IMR-90 (cell line): ENCODE results near the gene SCGB2A2. TPM values are rescaled to one million over a fixed set of nuclear protein-coding genes. Genes with fewer than 3 reads are reported as not detected.

Source experiments
- ATAC-seq: fragments of 200-7000 bp; cut with Tn5 transposase; 2 replicates; pipeline ENCODE4 v1.9.1; 2020; ENCODE audit warnings: low read depth, mild to moderate bottlenecking, moderate library complexity
- BruUV-seq: library from RNA; stranded (reverse); fragments of 400-500 nt; replicated peaks from 2 replicates; lab custom pipeline; 2021; lab: Mats Ljungman, UMichigan
- CTCF ChIA-PET: fragments of 300-600 bp; formaldehyde crosslinking; extraction: SDS; loops from one replicate; lab custom pipeline; 2021; ENCODE audit warnings: antibody characterized with exemption; lab: Yijun Ruan, JAX
- POLR2A ChIA-PET: fragments of 300-600 bp; sonication (Branson Sonifier 250); formaldehyde crosslinking; loops from one replicate; lab custom pipeline; 2022; ENCODE audit warnings: antibody characterized with exemption; ENCODE audit not compliant: unreplicated experiment; lab: Charles Lee
- DNase-seq: peaks from one replicate; pipeline ENCODE4 v3.0.0; 2013
- H2AFZ ChIP-seq: replicated peaks from 2 replicates; pipeline ENCODE3; 2013; ENCODE audit warnings: low read length, mild to moderate bottlenecking; ENCODE audit not compliant: poor library complexity
- H2AK5ac ChIP-seq: 2 replicates; pipeline ENCODE4 v1.6.1; 2013; ENCODE audit warnings: low read depth, low read length, inconsistent platforms
- H2AK9ac ChIP-seq: replicated peaks from 2 replicates; pipeline ENCODE3; 2013; ENCODE audit warnings: mild to moderate bottlenecking, low read depth, low read length, moderate library complexity; ENCODE audit not compliant: poor library complexity
- H2BK120ac ChIP-seq: 2 replicates; pipeline ENCODE4 v1.6.1; 2013; ENCODE audit warnings: low read depth, low read length, inconsistent platforms
- H2BK15ac ChIP-seq: 3 replicates; pipeline ENCODE4 v1.6.1; 2013; ENCODE audit warnings: low read depth, low read length, inconsistent platforms
- H2BK20ac ChIP-seq: 2 replicates; pipeline ENCODE4 v1.6.1; 2013; ENCODE audit warnings: low read depth, mild to moderate bottlenecking, inconsistent platforms, low read length, moderate library complexity
- H2BK5ac ChIP-seq: 2 replicates; pipeline ENCODE4 v1.6.1; 2013; ENCODE audit warnings: mild to moderate bottlenecking, low read depth, low read length, inconsistent platforms; ENCODE audit not compliant: poor library complexity, severe bottlenecking
- H3K14ac ChIP-seq: replicated peaks from 2 replicates; pipeline ENCODE4 v1.6.1; 2013; ENCODE audit warnings: low read depth, low read length, inconsistent platforms
- H3K18ac ChIP-seq: 2 replicates; pipeline ENCODE4 v1.6.1; 2013; ENCODE audit warnings: low read depth, low read length, control low read depth
- H3K23ac ChIP-seq: 2 replicates; pipeline ENCODE4 v1.6.1; 2013; ENCODE audit warnings: low read depth, low read length, inconsistent platforms
- H3K27ac ChIP-seq: 2 replicates; pipeline ENCODE4 v1.5.1; 2013; ENCODE audit warnings: mild to moderate bottlenecking, control low read depth, low read length; ENCODE audit not compliant: insufficient read depth
- H3K27me3 ChIP-seq: 2 replicates; pipeline ENCODE4 v1.6.1; 2013; ENCODE audit warnings: low read length; ENCODE audit not compliant: control insufficient read depth, insufficient read depth
- H3K36me3 ChIP-seq: 2 replicates; pipeline ENCODE4 v1.6.1; 2013; ENCODE audit warnings: low read length, mixed read lengths; ENCODE audit not compliant: control insufficient read depth, insufficient read depth
- H3K4ac ChIP-seq: 2 replicates; pipeline ENCODE4 v1.6.1; 2013; ENCODE audit warnings: low read depth, low read length, inconsistent platforms
- H3K4me1 ChIP-seq: 2 replicates; pipeline ENCODE4 v1.6.1; 2013; ENCODE audit warnings: low read length, mixed read lengths; ENCODE audit not compliant: control insufficient read depth, insufficient read depth
- H3K4me2 ChIP-seq: 2 replicates; pipeline ENCODE4 v1.6.1; 2013; ENCODE audit warnings: low read depth, mild to moderate bottlenecking, control low read depth, low read length, moderate library complexity
- H3K4me3 ChIP-seq: 2 replicates; pipeline ENCODE4 v1.5.1; 2013; ENCODE audit warnings: low read depth, mild to moderate bottlenecking, control low read depth, low read length, moderate library complexity; ENCODE audit not compliant: insufficient read depth
- H3K56ac ChIP-seq: 2 replicates; pipeline ENCODE4 v1.6.1; 2013; ENCODE audit warnings: low read length, inconsistent platforms; ENCODE audit not compliant: insufficient read depth; ENCODE audit errors: extremely low read depth
- H3K79me1 ChIP-seq, 2 experiments: 2 replicates each; pipeline ENCODE4 v1.6.1; 2013; ENCODE audit warnings: low read length in 2 of 2, inconsistent platforms in 1 of 2, low read depth in 1 of 2
- H3K9ac ChIP-seq: 2 replicates; pipeline ENCODE4 v1.6.1; 2013; ENCODE audit warnings: low read depth, low read length, control low read depth
- H3K9me1 ChIP-seq: 2 replicates; pipeline ENCODE4 v1.6.1; 2013; ENCODE audit warnings: low read length, inconsistent platforms; ENCODE audit not compliant: insufficient read depth
- H3K9me3 ChIP-seq: 2 replicates; pipeline ENCODE4 v1.6.1; 2013; ENCODE audit warnings: low read length; ENCODE audit not compliant: control insufficient read depth, insufficient read depth
- H4K20me1 ChIP-seq: 2 replicates; pipeline ENCODE4 v1.6.1; 2013; ENCODE audit warnings: low read length, inconsistent platforms; ENCODE audit not compliant: insufficient read depth
- H4K5ac ChIP-seq: 2 replicates; pipeline ENCODE4 v1.6.1; 2013; ENCODE audit warnings: mild to moderate bottlenecking, low read depth, low read length, control low read depth
- H4K8ac ChIP-seq, 2 experiments: 2 replicates each; pipeline ENCODE4 v1.6.1; 2013; ENCODE audit warnings: low read depth in 2 of 2, low read length in 2 of 2, control low read depth in 1 of 2, inconsistent platforms in 1 of 2
- H4K91ac ChIP-seq: 2 replicates; pipeline ENCODE4 v1.6.1; 2013; ENCODE audit warnings: low read depth, low read length, inconsistent platforms; ENCODE audit not compliant: insufficient read depth
- BHLHE40 ChIP-seq: fragments of 150-350 bp; IDR thresholded peaks from 2 replicates; pipeline ENCODE4 v1.6.1; 2016; ENCODE audit warnings: mild to moderate bottlenecking, low read depth, low read length
- CEBPB ChIP-seq: IDR thresholded peaks from 2 replicates; pipeline ENCODE4 v1.6.1; 2012; ENCODE audit warnings: low read depth, low read length, improper control_type of control experiment
- CHD1 ChIP-seq: IDR thresholded peaks from 2 replicates; pipeline ENCODE4 v1.6.1; 2012; ENCODE audit warnings: low read depth, low read length, improper control_type of control experiment
- FOS ChIP-seq: fragments of 150-350 bp; IDR thresholded peaks from 2 replicates; pipeline ENCODE4 v1.6.1; 2016; ENCODE audit warnings: low read depth, low read length
- MAFK ChIP-seq: IDR thresholded peaks from 2 replicates; pipeline ENCODE4 v1.6.1; 2012; ENCODE audit warnings: low read depth, low read length, improper control_type of control experiment
- MAZ ChIP-seq: IDR thresholded peaks from 2 replicates; pipeline ENCODE4 v1.6.1; 2012; ENCODE audit warnings: low read depth, mild to moderate bottlenecking, low read length, improper control_type of control experiment, moderate library complexity, borderline replicate concordance
- MXI1 ChIP-seq: IDR thresholded peaks from 2 replicates; pipeline ENCODE4 v1.6.1; 2012; ENCODE audit warnings: low read depth, mild to moderate bottlenecking, low read length, moderate library complexity, borderline replicate concordance
- NFE2L2 ChIP-seq: fragments of 150-350 bp; IDR thresholded peaks from 2 replicates; pipeline ENCODE4 v1.6.1; 2016; ENCODE audit warnings: low read depth, mild to moderate bottlenecking, low read length
- POLR2A ChIP-seq: IDR thresholded peaks from 2 replicates; pipeline ENCODE4 v1.6.1; 2012; ENCODE audit warnings: mild to moderate bottlenecking, low read depth, low read length
- RAD21 ChIP-seq: IDR thresholded peaks from 2 replicates; pipeline ENCODE4 v1.6.1; 2012; ENCODE audit warnings: low read length, improper control_type of control experiment
- RCOR1 ChIP-seq: IDR thresholded peaks from 2 replicates; pipeline ENCODE4 v1.6.1; 2012; ENCODE audit warnings: mild to moderate bottlenecking, low read length, improper control_type of control experiment; ENCODE audit not compliant: insufficient replicate concordance
- RFX5 ChIP-seq: IDR thresholded peaks from 2 replicates; pipeline ENCODE4 v1.8.0; 2012; ENCODE audit warnings: low read depth, mild to moderate bottlenecking, low read length, moderate library complexity
- SMC3 ChIP-seq: fragments of 150-350 bp; IDR thresholded peaks from 2 replicates; pipeline ENCODE4 v1.6.1; 2016; ENCODE audit warnings: low read depth, mild to moderate bottlenecking, antibody characterized with exemption, low read length, moderate library complexity
- WGBS, 2 experiments: methylation state at CpG; one replicate each; pipeline versions ENCODE4 v1.1.5 to v1.1.7; 2013; ENCODE audit warnings: missing lambda C conversion rate in 2 of 2; ENCODE audit not compliant: insufficient read length in 1 of 2; ENCODE audit errors: extremely low coverage in 2 of 2; 5-methylcytosine and 5-hydroxymethylcytosine counted together
- dilution Hi-C: fragments of 300-500 bp; cut with HindIII; formaldehyde crosslinking; loops from one replicate; pipeline ENCODE4 v1.14.3; 2018; ENCODE audit warnings: low sequenced_read_pairs; ENCODE audit not compliant: unreplicated experiment
- in situ Hi-C: fragments of 300-500 bp; cut with MboI; formaldehyde crosslinking; loops from 3 replicates; pipeline ENCODE4 v1.14.3; 2019; ENCODE audit warnings: low sequenced_read_pairs, inconsistent platforms, mixed read lengths
- intact Hi-C: fragments of 100-400 bp; cut with micrococcal nuclease; formaldehyde crosslinking; loops from 2 replicates; pipeline ENCODE4 v1.10.0; 2022
- polyA plus RNA-seq, 3 experiments: library from polyadenylated mRNA; depleted of rRNA; stranded (reverse); fragments of >200 nt; gene quantifications; 2 replicates each; pipeline ENCODE4 v1.2.3, GENCODE V29; 2012; ENCODE audit warnings: low replicate concordance in 1 of 3
- total RNA-seq: library from RNA; depleted of rRNA; stranded (reverse); fragments of >200 nt; gene quantifications from 2 replicates; pipeline ENCODE4 v1.2.3, GENCODE V29; 2012
- TF ChIP-seq, protein P1 (sequence below): fragments of 150-350 bp; IDR thresholded peaks from 2 replicates; pipeline ENCODE4 v1.6.1; 2017; ENCODE audit warnings: mild to moderate bottlenecking, antibody characterized with exemption, low read length, low read depth
- TF ChIP-seq, protein P2 (sequence below): fragments of 150-350 bp; IDR thresholded peaks from 2 replicates; pipeline ENCODE4 v1.6.1; 2016; ENCODE audit warnings: low read depth, mild to moderate bottlenecking, low read length, moderate library complexity, borderline replicate concordance

The SCGB2A2 gene
- total and polyA plus RNA-seq, 2 of the 4 experiments (the other 2 are of a cell fraction), result not detected

DNA sequence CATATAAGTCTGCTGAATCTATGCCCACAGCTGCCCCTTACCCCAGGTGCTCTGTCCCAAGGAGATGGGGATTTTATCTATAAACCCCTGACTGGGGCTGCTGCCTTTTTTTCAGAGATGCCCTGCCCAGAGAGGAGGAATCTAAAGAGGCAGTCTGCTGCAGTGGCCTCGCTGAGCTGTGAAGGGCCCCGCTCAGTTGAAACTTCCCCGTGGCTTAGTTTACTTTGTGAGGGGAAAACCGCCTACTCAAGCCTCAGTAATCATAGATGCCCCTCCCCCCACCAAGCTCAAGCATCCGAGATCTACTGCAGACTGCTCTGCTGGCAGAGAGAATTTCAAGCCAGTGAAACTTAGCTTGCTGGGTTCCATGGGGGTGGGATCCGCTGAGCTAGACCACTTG lies 36.3 kb downstream of the SCGB2A2 start:
- no peak overlapping the region for H3K4me2 ChIP-seq
- no peak for ATAC-seq
- no peak overlapping the region for H2BK120ac ChIP-seq
- H3K56ac ChIP-seq, result no peak overlapping the region
- in situ Hi-C loops, result loop anchor here (25.0 kb wide), 1 partner anchor 444 kb away; no protein-coding TSS in a partner anchor
- H3K27ac ChIP-seq, result no peak overlapping the region
- ChIA-PET POLR2A (no interaction called here), CTCF (no interaction called here)
- TF ChIP-seq RAD21, result no peak
- no peak for TF ChIP-seq CEBPB
- TF ChIP-seq RFX5, result no peak
- TF ChIP-seq MAZ, result no peak
- TF ChIP-seq, protein P1, sequence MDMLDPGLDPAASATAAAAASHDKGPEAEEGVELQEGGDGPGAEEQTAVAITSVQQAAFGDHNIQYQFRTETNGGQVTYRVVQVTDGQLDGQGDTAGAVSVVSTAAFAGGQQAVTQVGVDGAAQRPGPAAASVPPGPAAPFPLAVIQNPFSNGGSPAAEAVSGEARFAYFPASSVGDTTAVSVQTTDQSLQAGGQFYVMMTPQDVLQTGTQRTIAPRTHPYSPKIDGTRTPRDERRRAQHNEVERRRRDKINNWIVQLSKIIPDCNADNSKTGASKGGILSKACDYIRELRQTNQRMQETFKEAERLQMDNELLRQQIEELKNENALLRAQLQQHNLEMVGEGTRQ, result no peak
- no peak for TF ChIP-seq MXI1
- TF ChIP-seq, protein P2, sequence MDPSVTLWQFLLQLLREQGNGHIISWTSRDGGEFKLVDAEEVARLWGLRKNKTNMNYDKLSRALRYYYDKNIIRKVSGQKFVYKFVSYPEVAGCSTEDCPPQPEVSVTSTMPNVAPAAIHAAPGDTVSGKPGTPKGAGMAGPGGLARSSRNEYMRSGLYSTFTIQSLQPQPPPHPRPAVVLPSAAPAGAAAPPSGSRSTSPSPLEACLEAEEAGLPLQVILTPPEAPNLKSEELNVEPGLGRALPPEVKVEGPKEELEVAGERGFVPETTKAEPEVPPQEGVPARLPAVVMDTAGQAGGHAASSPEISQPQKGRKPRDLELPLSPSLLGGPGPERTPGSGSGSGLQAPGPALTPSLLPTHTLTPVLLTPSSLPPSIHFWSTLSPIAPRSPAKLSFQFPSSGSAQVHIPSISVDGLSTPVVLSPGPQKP, result no peak
- no peak for TF ChIP-seq FOS
- TF ChIP-seq POLR2A, result no peak
- TF ChIP-seq RCOR1, result no peak
- no peak for TF ChIP-seq BHLHE40
- no peak for TF ChIP-seq SMC3
- TF ChIP-seq NFE2L2, result no peak
- TF ChIP-seq CHD1, result no peak
- TF ChIP-seq MAFK, result no peak
- no peak overlapping the region for H4K8ac ChIP-seq
- no CpG with 5 or more reads among the region's 6 CpGs for WGBS, 2 experiments
- H3K79me1 ChIP-seq, result no peaks in the 10 kb centered on the region
- no peak overlapping the region for H4K5ac ChIP-seq
- no peaks in the 10 kb centered on the region for H3K27me3 ChIP-seq
- intact Hi-C loops, result no loop called here
- no peak overlapping the region for H3K14ac ChIP-seq
- no peaks in the 10 kb centered on the region for H3K4me1 ChIP-seq
- no peaks in the 10 kb centered on the region for H3K9me3 ChIP-seq
- H2AK5ac ChIP-seq, result no peak overlapping the region
- no peak overlapping the region for H2BK15ac ChIP-seq
- H2BK20ac ChIP-seq, result no peak overlapping the region
- no peak overlapping the region for H3K18ac ChIP-seq
- no peak for DNase-seq
- H2BK5ac ChIP-seq, result no peak overlapping the region
- H3K4ac ChIP-seq, result no peak overlapping the region
- H3K36me3 ChIP-seq, result no peaks in the 10 kb centered on the region
- H2AFZ ChIP-seq, result no peak overlapping the region
- dilution Hi-C loops, result no loop called here
- no peak overlapping the region for H3K23ac ChIP-seq
- no peak overlapping the region for H3K4me3 ChIP-seq
- H3K9me1 ChIP-seq, result no peaks in the 10 kb centered on the region
- H4K20me1 ChIP-seq, result no peaks in the 10 kb centered on the region
- H2AK9ac ChIP-seq, result no peak overlapping the region
- no peak overlapping the region for H3K9ac ChIP-seq
- BruUV-seq, result no TSS peak
- no peak overlapping the region for H4K91ac ChIP-seq
